GM19397 (cell line): ENCODE data around the gene TLK2.

Source experiments
- ATAC-seq: cut with Tn5 transposase; IDR thresholded peaks from one replicate; pipeline ENCODE4 v1.9.1; 2021; ENCODE audit warnings: mild to moderate bottlenecking, moderate library complexity; ENCODE audit not compliant: unreplicated experiment

Gene TLK2

DNA sequence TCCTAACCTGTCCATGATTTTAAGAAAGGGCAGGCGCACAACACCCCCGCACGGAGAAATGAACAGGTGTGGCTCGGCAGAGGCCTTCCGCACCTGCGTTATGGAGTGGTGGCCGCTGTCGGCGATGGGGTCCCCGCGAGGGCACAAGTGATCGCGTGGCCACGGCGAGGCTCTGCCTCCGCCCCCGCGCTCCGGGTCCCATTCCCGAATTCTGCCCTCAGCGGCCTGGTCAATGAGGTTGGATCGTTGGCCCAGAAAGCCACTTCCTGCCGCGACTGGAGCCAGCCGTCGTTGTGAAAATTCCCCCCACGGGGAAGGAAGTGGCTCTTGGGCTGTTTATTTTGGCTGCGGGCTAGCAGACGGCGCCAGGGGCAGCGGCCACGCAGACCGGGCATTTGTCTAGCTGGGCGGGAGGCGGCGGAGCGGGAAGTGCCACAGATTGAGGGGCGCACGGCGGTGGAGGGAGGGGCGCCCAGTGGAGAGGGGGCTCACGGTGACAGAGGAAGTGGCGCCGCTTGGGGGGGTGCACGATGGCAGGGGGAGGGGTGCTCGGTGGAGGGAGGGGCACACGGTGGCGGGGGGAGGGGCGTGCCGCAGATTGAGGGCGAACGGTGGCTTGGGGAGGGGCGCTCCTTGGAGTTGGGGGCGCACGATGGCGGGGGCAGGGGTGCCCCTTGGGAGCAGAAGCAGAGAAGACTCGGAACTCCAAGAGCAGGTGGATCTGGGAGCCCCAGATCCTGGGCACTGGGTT is 173.8 kb downstream of the TLK2 start:
- no peak for ATAC-seq

GRCh38 chr17:62653002-62653825 is 174.6 kb downstream of the TLK2 start:
- ATAC-seq: peak; percentile 81

DNA sequence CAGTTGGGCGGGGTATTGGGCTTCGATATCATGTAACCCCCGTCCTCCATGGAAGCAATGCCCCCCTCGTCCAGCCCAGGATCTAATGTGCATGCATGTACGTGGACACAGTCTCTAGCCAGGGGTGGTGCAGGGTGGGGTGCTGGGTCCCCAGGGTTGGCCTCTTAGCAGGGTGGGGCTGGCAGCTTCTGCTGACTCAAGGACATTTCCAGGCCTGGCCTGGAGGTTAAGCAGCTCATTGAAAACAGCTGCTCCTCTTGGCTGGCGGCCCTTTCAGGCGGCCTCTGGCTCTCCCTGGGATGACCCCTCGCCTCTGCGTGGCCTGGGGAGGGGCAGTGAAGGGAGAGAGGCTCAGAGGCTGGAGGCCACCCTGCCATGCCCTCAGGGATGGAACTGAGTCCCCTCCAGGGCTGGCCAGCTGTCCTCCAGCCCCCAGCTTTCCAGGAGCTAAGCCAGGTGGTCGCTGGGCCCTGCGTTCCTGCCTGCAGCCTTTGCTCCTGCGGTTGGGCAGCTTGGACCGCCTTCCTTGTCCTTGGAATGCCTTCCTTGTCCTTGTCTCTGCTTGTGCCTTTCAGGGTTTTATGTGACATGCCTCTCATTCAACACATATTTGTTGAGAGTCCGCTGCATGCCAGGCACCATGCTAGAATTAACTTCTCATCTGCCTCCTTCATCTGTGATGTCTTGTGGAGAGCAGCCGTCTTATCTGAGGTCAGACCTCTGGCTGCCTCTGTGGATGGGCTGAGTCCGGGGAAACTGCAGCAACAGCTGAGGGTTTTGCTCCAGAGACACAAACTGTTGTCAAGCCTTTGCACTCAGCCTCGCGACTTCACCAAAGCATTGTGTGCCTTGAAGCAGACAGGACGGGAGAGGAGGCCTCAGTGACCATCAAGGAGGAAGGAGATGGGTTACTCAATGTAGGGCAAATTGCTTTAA is 175.5 kb downstream of the TLK2 start:
- no peak for ATAC-seq

DNA sequence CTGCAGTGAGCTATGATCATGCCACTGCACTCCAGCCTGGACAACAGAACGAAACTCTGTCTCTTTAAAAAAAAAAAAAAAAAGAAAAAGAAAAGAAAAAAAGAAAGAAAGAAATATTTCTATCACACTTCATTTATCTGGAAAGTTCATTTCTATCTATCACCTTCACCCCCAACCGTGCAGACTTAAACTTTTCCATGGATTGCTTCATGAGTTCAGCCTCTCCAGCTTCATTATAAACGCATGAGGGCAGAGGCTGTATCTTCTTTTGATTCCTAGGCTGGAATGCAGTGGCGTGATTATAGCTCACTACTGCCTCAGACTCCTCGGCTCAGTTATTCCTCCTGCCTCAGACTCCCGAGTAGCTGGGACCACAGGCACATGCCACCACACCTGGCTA is 177.0 kb downstream of the TLK2 start:
- no peak for ATAC-seq

DNA sequence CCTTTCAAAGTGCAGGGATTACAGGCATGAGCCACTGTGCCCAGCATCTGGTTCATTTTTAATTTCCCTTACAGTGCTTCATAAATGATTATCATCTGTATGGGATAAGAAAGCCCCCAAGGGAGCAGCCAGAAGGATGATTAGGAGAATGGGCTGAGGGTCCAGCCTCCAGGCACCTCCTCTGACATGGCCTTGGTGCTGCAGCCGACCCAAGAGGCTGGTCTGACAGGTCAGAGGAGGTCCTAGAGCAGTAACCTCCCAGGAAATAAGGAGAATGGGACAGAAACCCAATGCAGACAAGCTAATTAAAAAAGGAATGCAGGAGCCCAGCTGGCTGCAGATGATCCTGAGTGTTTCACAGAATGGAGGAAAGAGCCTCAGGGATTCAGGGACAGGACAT is 177.8 kb downstream of the TLK2 start:
- ATAC-seq: no peak

- no peak for ATAC-seq
These were observed 178.6 kb downstream of the TLK2 start for GRCh38 chr17:62657145-62657665.

DNA sequence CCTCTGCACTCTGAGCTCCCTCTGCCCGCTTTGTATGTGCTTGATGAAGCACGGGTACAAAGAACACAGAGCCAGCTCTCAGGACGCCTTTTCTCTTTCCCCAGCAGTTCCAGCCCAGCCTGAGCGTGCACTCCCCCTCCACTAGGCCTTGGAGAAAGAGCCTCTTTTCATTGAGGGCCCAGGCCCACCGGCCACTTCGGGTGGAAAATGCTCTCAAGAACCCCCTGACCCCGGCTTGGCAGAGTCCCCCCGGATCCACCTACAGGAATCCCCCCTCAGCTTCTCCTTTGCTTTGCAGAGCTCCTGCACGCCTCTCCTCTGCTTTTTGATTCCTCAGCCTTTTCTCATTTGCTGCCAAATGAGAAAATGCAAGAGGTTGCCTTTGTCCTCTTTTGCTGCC is 179.1 kb downstream of the TLK2 start:
- ATAC-seq: no peak

DNA sequence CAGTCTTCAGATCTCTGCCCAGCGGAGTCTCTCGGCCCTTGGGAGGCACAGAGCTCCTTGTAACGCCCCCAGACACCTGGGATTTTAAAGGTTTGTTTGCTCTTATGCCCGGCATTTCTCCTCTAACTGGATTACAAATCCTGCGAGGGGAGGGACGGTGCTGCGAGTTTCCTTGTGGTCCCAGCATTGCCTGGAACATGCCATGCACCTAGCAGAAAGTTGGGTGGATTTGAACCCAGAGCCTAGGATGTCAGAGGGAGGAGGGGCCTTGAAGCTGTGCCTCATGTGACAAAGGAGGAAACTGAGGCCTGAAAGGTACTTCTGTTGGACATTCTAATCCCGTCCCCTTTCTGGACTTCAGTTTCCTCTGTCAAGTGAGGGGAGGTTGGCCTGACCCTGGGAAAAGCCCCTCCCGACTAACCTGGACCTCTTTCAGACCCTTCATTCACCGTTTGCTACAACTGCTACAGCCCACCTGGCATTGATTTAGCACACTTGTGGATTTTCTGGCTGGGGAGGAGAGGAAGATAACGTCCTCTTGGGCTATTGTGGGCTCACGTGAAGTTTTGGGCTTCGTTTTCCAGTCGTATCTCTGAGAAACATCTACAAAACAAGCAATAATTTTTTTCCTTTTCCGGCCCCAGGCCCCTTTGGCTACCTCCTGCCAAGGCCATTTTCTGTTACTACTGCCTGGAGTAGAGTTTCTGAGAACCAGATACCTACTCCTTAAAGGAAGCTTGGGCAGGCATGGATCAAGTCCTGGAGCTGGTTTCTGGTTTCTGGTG is 179.7 kb downstream of the TLK2 start:
- no peak for ATAC-seq

- ATAC-seq: no peak
These were observed 182.0 kb downstream of the TLK2 start for GRCh38 chr17:62660629-62661118.

DNA sequence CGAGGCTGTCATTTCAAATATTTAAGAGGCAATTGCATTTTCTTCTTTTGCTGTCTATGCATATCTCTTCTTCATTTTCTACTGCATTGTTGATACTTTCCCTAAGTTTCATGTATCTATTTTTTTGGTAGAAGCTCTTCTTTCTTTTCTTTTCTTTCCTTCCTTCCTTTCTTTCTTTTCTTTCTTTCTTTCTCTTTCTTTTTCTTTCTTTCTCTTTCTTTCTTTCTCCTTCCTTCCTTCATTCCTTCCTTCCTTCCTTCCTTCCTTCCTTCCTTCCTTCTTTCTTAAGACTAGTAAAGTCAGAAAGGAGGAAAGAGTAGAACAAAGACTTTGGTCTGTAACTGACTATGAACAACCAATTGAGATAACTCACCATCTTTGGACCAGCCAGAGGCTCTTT is 182.7 kb downstream of the TLK2 start:
- no peak for ATAC-seq

DNA sequence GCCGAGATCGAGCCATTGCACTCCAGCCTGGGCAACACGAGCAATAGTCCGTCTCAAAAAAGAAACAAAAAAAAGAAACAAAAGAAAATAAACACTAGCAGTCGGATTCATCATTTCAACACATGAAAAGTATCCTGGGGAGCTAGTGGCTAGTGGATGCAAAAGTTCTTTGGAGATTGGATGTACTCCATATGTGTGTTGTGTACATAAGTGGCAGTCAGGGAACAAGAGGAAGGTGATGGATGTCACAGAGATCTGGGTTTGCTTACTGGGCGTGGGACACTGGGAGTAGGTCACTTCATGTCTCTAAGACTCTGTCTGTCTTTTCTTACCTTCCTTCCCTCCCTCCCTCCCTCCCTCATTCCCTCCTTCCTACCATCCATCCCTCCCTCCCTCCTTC is 184.2 kb downstream of the TLK2 start:
- ATAC-seq: no peak
